GM13976 (cell line): ENCODE results near the gene PRKAG2.
"Not testable (repeated sequence)": the region's sequence is repeated elsewhere in the genome, so short reads cannot be mapped to it uniquely, and the experiment has no call there.

ENCODE experiments used
- DNase-seq: peaks from one replicate; pipeline ENCODE4 v3.0.0; 2012; ENCODE audit warnings: low spot score
- in situ Hi-C: fragments of 300-500 bp; cut with MboI; formaldehyde crosslinking; loops from one replicate; pipeline ENCODE4 v1.12.0; 2022; ENCODE audit warnings: low sequenced_read_pairs, mixed read lengths, inconsistent platforms; ENCODE audit not compliant: unreplicated experiment
- TF ChIP-seq, protein P1 (sequence below): IDR thresholded peaks from 2 replicates; pipeline ENCODE4 v1.5.1; 2012; ENCODE audit warnings: borderline replicate concordance, mild to moderate bottlenecking; ENCODE audit not compliant: insufficient read depth; ENCODE audit errors: extremely low read depth, missing control alignments, control extremely low read depth

PRKAG2 gene

GRCh38 chr7:151541709-151542499, 335.0 kb downstream of the PRKAG2 start:
- TF ChIP-seq, protein P1, sequence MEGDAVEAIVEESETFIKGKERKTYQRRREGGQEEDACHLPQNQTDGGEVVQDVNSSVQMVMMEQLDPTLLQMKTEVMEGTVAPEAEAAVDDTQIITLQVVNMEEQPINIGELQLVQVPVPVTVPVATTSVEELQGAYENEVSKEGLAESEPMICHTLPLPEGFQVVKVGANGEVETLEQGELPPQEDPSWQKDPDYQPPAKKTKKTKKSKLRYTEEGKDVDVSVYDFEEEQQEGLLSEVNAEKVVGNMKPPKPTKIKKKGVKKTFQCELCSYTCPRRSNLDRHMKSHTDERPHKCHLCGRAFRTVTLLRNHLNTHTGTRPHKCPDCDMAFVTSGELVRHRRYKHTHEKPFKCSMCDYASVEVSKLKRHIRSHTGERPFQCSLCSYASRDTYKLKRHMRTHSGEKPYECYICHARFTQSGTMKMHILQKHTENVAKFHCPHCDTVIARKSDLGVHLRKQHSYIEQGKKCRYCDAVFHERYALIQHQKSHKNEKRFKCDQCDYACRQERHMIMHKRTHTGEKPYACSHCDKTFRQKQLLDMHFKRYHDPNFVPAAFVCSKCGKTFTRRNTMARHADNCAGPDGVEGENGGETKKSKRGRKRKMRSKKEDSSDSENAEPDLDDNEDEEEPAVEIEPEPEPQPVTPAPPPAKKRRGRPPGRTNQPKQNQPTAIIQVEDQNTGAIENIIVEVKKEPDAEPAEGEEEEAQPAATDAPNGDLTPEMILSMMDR, result no peak
- no peak for DNase-seq
- in situ Hi-C loops, result no loop called here

GRCh38 chr7:151540146-151540545, 336.8 kb downstream of the PRKAG2 start:
- DNase-seq, result no peak
- TF ChIP-seq, protein P1, result no peak
- in situ Hi-C loops, result no loop called here

- in situ Hi-C loops, result no loop called here
- TF ChIP-seq, protein P1, result no peak
- no peak for DNase-seq
Observed at GRCh38 chr7:151539088-151539671, 337.7 kb downstream of the PRKAG2 start.

GRCh38 chr7:151537818-151538561, 338.9 kb downstream of the PRKAG2 start:
- in situ Hi-C loops, result no loop called here
- TF ChIP-seq, protein P1, result no peak
- no peak for DNase-seq

DNA sequence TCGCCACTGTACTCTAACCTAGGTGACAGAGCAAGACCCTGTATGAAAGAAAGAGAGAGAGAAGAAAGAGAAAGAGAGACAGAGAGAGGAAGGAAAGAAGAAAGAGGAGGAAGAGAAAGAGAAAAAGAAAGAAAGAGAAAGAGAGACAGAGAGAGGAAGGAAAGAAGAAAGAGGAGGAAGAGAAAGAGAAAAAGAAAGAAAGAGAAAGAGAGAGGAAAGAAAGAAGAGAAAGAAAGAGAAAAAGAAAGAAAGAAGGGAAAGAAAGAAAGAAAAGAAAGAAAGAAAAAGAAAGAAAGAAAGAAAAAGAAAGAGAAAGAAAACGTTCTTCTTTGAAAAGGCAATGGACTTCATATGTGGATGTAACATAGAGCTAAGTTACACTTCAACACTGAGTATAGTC, 340.7 kb downstream of the PRKAG2 start:
- DNase-seq, in situ Hi-C loops: not testable (repeated sequence)

- in situ Hi-C loops, result no loop called here
- TF ChIP-seq, protein P1, result no peak
- no peak for DNase-seq
Observed at GRCh38 chr7:151529842-151530241, 347.1 kb downstream of the PRKAG2 start.

GRCh38 chr7:151524845-151525244, 352.1 kb downstream of the PRKAG2 start:
- TF ChIP-seq, protein P1, result no peak
- DNase-seq, result no peak
- in situ Hi-C loops, result no loop called here
